ENCODE results near the gene GUK1.

DNA sequence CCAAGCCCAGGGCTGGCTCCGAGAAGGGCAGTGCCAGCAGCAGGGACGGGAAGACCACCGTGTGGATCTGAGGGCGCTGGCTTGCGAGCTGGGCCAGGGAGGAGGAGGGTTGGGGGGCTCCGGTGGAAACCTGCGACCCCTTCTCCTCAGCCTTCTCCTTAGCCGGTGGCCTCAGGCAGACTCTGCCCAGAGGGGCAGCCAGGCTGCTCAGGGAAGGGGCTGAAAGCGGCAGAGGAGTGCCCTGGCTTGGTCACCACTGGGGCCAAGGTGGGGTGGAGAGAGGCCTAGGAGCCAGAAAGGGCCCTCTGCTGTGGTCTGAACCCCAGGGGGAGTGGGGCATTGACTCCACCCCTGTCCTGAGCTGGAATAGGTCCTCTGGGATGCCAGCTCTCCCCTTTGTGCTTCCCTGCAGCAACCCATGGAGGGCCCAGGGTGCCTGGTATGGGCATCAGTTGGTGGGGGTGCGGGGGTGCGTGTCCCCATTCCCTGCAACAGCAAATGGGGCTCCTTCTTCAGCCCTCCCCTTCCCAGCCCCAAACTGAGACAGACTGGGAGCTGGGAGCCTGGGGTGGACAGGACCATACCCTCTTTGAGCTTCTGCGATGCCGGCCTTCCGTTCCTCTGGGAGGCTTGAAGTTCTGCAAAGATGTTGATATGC, 19.1 kb downstream of the GUK1 start:
- TF ChIP-seq, protein P1, sequence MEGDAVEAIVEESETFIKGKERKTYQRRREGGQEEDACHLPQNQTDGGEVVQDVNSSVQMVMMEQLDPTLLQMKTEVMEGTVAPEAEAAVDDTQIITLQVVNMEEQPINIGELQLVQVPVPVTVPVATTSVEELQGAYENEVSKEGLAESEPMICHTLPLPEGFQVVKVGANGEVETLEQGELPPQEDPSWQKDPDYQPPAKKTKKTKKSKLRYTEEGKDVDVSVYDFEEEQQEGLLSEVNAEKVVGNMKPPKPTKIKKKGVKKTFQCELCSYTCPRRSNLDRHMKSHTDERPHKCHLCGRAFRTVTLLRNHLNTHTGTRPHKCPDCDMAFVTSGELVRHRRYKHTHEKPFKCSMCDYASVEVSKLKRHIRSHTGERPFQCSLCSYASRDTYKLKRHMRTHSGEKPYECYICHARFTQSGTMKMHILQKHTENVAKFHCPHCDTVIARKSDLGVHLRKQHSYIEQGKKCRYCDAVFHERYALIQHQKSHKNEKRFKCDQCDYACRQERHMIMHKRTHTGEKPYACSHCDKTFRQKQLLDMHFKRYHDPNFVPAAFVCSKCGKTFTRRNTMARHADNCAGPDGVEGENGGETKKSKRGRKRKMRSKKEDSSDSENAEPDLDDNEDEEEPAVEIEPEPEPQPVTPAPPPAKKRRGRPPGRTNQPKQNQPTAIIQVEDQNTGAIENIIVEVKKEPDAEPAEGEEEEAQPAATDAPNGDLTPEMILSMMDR (conservative IDR thresholded peaks at IDR 0.05; ENCODE audit: low read depth, low read length): no peak
- TF ChIP-seq RAD21 (IDR thresholded peaks at IDR 0.05; ENCODE audit: low read length): no peak
- no peak for TF ChIP-seq RFX5 (IDR thresholded peaks at IDR 0.05; ENCODE audit: low read depth, low read length)
- no peak for TF ChIP-seq SMC3 (IDR thresholded peaks at IDR 0.05; ENCODE audit: low read depth, low read length)
- TF ChIP-seq POLR2A (IDR thresholded peaks at IDR 0.05; ENCODE audit: low read depth, low read length): no peak
- no peak for TF ChIP-seq MAZ (IDR thresholded peaks at IDR 0.05; ENCODE audit: borderline replicate concordance, low read depth, low read length)
- TF ChIP-seq, protein P2, sequence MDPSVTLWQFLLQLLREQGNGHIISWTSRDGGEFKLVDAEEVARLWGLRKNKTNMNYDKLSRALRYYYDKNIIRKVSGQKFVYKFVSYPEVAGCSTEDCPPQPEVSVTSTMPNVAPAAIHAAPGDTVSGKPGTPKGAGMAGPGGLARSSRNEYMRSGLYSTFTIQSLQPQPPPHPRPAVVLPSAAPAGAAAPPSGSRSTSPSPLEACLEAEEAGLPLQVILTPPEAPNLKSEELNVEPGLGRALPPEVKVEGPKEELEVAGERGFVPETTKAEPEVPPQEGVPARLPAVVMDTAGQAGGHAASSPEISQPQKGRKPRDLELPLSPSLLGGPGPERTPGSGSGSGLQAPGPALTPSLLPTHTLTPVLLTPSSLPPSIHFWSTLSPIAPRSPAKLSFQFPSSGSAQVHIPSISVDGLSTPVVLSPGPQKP (IDR thresholded peaks at IDR 0.05; ENCODE audit: borderline replicate concordance, low read depth, low read length): no peak
- TF ChIP-seq NFE2L2 (IDR thresholded peaks at IDR 0.05; ENCODE audit: low read depth, low read length): no peak
- no peak for TF ChIP-seq MXI1 (IDR thresholded peaks at IDR 0.05; ENCODE audit: borderline replicate concordance, low read depth, low read length)
- no peak for TF ChIP-seq CEBPB (IDR thresholded peaks at IDR 0.05; ENCODE audit: low read depth, low read length)
- TF ChIP-seq, protein P3, sequence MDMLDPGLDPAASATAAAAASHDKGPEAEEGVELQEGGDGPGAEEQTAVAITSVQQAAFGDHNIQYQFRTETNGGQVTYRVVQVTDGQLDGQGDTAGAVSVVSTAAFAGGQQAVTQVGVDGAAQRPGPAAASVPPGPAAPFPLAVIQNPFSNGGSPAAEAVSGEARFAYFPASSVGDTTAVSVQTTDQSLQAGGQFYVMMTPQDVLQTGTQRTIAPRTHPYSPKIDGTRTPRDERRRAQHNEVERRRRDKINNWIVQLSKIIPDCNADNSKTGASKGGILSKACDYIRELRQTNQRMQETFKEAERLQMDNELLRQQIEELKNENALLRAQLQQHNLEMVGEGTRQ (IDR thresholded peaks at IDR 0.05; ENCODE audit: low read depth, low read length): no peak
- no peak for TF ChIP-seq MAFK (IDR thresholded peaks at IDR 0.05; ENCODE audit: low read depth, low read length)
- no peak for TF ChIP-seq BHLHE40 (IDR thresholded peaks at IDR 0.05; ENCODE audit: low read depth, low read length)
- no peak for TF ChIP-seq FOS (IDR thresholded peaks at IDR 0.05; ENCODE audit: low read depth, low read length)
